Activated T-helper 17 cell treated with anti-CD3 and anti-CD28 coated beads, Interleukin-2, amount 50 U/mL, for 72 hours (primary cell): ENCODE data around the gene SHISA8. TPM values are rescaled to one million over a fixed set of nuclear protein-coding genes. Genes with fewer than 3 reads are reported as not detected.
"Not testable (repeated sequence)": the region's sequence is repeated elsewhere in the genome, so short reads cannot be mapped to it uniquely, and the experiment has no call there.

ENCODE experiments used
- ATAC-seq: fragments of 150-1000 bp; cut with Tn5 transposase; replicated peaks from 2 replicates; pipeline ENCODE4 v1.10.0; 2021; ENCODE audit warnings: mild to moderate bottlenecking, moderate library complexity
- H3K27ac Mint-ChIP-seq: one replicate; pipeline ENCODE4 v1.8.0; 2022; ENCODE audit warnings: mixed read lengths
- H3K27me3 Mint-ChIP-seq: one replicate; pipeline ENCODE4 v1.8.0; 2022; ENCODE audit warnings: mixed read lengths
- H3K36me3 Mint-ChIP-seq: one replicate; pipeline ENCODE4 v1.8.0; 2022; ENCODE audit warnings: low read depth, mild to moderate bottlenecking, mixed read lengths
- H3K4me1 Mint-ChIP-seq: one replicate; pipeline ENCODE4 v1.8.0; 2022; ENCODE audit warnings: mixed read lengths
- H3K4me3 Mint-ChIP-seq: one replicate; pipeline ENCODE4 v1.8.0; 2022; ENCODE audit warnings: mild to moderate bottlenecking, mixed read lengths
- H3K9me3 Mint-ChIP-seq: one replicate; pipeline ENCODE4 v1.8.0; 2022; ENCODE audit warnings: mixed read lengths
- total RNA-seq, 2 donors: library from RNA; stranded (reverse); gene quantifications; one replicate each; pipeline ENCODE4 v1.2.3, GENCODE V29; 2022

SHISA8 gene
- 1 to 10 TPM in 1 of 2 donors, not detected in 1; 2.8 TPM for total RNA-seq

- Mint-ChIP-seq H3K27ac (no peak within 1 kb of the TSS), H3K36me3 (peaks cover 17% of the 10 kb centered on the region), H3K9me3 (no peaks in the 10 kb centered on the region), H3K27me3 (peaks cover 24% of the 10 kb centered on the region), H3K4me3 (peak within 1 kb of the TSS; percentile 42), H3K4me1 (no peaks in the 10 kb centered on the region)
- ATAC-seq, result peak; percentile 57
Measured at GRCh38 chr22:41915035-41915785, at the start of gene SHISA8. Gene SHISA8 (minus strand): TSS chr22:41915074. CDS start chr22:41914667, 407 bp downstream.

DNA sequence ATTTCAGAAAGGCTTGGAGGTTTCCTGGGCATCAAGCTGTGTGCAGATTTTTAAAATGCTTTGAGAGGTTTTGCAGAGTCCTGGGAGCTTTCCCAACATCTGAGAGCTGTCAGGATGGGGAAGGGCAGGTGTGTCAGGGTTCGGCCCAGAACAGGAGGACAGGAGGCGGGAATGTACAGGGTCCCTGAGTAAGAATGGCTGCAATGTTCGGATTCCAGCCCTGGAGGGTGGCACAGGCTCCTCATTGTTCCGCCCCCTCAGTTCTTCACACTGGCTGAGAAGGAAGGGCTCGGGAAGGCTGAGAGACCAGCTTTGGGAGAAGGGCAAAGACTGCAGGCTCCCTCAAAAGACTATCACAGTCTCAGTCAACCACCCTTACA lies 49.2 kb upstream of the SHISA8 start:
- Mint-ChIP-seq H3K4me3 (no peak overlapping the region), H3K36me3 (no peaks in the 10 kb centered on the region), H3K27ac (no peak overlapping the region), H3K9me3 (no peaks in the 10 kb centered on the region), H3K4me1 (no peaks in the 10 kb centered on the region), H3K27me3 (no peaks in the 10 kb centered on the region)
- ATAC-seq, result no peak

GRCh38 chr22:41963453-41964111 lies 48.7 kb upstream of the SHISA8 start:
- H3K27ac Mint-ChIP-seq, result no peak overlapping the region
- no peak for ATAC-seq
- H3K9me3 Mint-ChIP-seq, result no peaks in the 10 kb centered on the region
- no peaks in the 10 kb centered on the region for H3K4me1 Mint-ChIP-seq
- no peak overlapping the region for H3K4me3 Mint-ChIP-seq
- no peaks in the 10 kb centered on the region for H3K36me3 Mint-ChIP-seq
- H3K27me3 Mint-ChIP-seq, result no peaks in the 10 kb centered on the region

DNA sequence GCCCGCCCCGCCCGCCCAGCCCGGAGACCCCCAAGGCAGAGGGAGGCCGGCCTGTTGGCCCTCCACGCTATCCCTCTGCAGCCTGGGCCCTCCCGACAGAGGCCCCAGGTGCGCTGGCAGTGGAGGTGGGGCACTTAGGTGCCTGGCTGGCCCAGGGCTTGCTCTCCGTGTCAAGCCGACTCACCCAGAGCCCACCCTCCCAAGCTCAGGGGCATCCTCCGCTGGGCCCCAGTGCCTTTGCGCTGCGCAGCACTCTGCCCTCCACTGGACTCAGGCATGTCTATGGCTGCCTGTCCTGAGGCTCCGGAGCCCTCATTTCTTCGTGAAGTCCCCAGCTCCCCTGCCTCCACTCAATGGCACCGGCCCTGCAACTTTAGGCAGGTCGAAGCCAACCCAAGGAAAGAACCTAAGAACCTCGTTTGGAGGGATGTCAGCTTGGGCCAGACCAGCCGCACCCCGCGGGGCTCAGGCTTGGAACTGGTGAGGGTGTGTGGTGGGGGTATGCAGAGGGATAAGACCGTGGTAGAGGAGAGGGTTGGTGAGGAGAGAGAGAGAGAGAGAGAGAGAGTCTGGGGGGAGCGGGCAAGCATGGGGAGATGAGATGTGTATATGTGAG lies 43.2 kb upstream of the SHISA8 start:
- H3K36me3 Mint-ChIP-seq, result no peaks in the 10 kb centered on the region
- H3K4me1 Mint-ChIP-seq, result peaks cover 4% of the 10 kb centered on the region
- H3K27ac Mint-ChIP-seq, result no peak overlapping the region
- no peaks in the 10 kb centered on the region for H3K9me3 Mint-ChIP-seq
- H3K4me3 Mint-ChIP-seq, result no peak overlapping the region
- peak; percentile 52 for ATAC-seq
- no peaks in the 10 kb centered on the region for H3K27me3 Mint-ChIP-seq

DNA sequence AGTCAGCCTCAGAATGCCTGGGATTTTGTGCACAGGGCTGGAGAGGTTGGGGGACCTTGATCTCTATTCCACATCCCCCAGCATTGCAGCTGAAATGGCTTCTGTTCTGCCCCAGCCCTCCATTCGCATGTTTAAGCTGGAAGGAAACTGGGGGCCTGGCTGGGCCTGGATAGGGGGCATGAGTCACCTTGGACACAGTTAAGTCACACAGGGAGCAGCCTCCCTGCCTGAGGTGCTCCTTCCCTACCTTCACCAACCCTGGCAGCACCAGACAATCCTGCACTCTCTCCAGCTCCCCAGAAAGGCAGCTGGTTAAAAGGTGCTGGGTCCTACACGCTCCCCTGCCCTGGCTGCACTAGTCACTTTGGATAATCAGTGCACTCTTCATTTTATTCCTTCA lies 37.8 kb upstream of the SHISA8 start:
- no peak for ATAC-seq
- peaks cover 11% of the 10 kb centered on the region for H3K4me1 Mint-ChIP-seq
- no peak overlapping the region for H3K4me3 Mint-ChIP-seq
- no peaks in the 10 kb centered on the region for H3K27me3 Mint-ChIP-seq
- H3K9me3 Mint-ChIP-seq, result no peaks in the 10 kb centered on the region
- H3K36me3 Mint-ChIP-seq, result no peaks in the 10 kb centered on the region
- H3K27ac Mint-ChIP-seq, result no peak overlapping the region

GRCh38 chr22:41951898-41952474 lies 37.1 kb upstream of the SHISA8 start, which contains the start of gene SMIM45:
Gene SMIM45 (plus strand): TSS chr22:41952150.
- Mint-ChIP-seq H3K36me3 (no peaks in the 10 kb centered on the region), H3K9me3 (no peaks in the 10 kb centered on the region), H3K4me1 (peaks cover 7% of the 10 kb centered on the region), H3K4me3 (no peak within 1 kb of the TSS), H3K27ac (no peak within 1 kb of the TSS), H3K27me3 (no peaks in the 10 kb centered on the region)
- ATAC-seq, result no peak

DNA sequence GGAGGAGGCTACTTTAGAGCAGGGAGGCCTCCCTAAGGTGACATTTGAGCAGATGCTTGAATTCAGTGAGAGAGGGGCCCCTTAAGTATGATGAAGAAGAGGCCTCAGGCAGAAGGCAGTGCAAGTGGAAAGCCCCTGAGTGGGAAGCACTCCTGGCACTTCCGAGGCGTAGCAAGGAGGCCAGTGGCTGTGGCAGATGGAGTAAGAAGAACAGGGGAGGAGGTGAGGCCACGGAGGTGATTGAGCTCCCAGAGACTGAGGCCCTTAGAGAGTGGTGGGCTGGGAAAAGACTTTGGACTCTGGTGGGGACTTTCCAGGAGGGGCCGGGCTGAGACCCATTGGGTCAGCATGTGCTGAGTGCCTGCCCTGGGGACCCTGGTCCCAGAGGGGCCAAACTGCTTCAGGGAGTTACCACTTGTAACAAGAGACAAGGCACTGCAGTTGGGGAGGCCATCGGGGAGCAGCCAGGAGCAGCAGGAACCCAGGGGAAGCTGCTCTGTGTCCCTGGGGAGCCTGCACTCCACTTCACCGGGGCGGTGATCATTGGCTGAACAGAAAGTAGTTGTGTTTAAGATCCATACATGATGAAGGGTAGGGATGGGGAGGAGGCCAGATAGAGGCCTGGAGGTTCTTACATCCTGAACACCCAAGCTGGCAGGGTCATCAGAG lies 34.6 kb upstream of the SHISA8 start:
- Mint-ChIP-seq H3K4me1 (peaks cover 12% of the 10 kb centered on the region), H3K9me3 (no peaks in the 10 kb centered on the region)

GRCh38 chr22:41948928-41949296 lies 34.0 kb upstream of the SHISA8 start:
- H3K4me3 Mint-ChIP-seq, result peak overlapping the region; percentile 91
- peak overlapping the region; percentile 70 for H3K27ac Mint-ChIP-seq
- not testable (repeated sequence) for H3K9me3 Mint-ChIP-seq, ATAC-seq, H3K27me3 Mint-ChIP-seq
- H3K36me3 Mint-ChIP-seq, result peaks cover 30% of the 10 kb centered on the region
- peaks cover 14% of the 10 kb centered on the region for H3K4me1 Mint-ChIP-seq

More for the DNA sequence above, 34.6 kb upstream of the SHISA8 start:
- H3K27ac Mint-ChIP-seq, result peak overlapping the region; percentile 70
- ATAC-seq, result no peak
- no peaks in the 10 kb centered on the region for H3K27me3 Mint-ChIP-seq
- peak overlapping the region; percentile 91 for H3K4me3 Mint-ChIP-seq
- H3K36me3 Mint-ChIP-seq, result peaks cover 25% of the 10 kb centered on the region

- Mint-ChIP-seq H3K9me3 (no peaks in the 10 kb centered on the region), H3K4me1 (peaks cover 17% of the 10 kb centered on the region), H3K36me3 (peaks cover 38% of the 10 kb centered on the region), H3K4me3 (peak overlapping the region; percentile 91), H3K27me3 (no peaks in the 10 kb centered on the region), H3K27ac (no peak overlapping the region)
- no peak for ATAC-seq
Measured at GRCh38 chr22:41948142-41948541, 33.3 kb upstream of the SHISA8 start.

DNA sequence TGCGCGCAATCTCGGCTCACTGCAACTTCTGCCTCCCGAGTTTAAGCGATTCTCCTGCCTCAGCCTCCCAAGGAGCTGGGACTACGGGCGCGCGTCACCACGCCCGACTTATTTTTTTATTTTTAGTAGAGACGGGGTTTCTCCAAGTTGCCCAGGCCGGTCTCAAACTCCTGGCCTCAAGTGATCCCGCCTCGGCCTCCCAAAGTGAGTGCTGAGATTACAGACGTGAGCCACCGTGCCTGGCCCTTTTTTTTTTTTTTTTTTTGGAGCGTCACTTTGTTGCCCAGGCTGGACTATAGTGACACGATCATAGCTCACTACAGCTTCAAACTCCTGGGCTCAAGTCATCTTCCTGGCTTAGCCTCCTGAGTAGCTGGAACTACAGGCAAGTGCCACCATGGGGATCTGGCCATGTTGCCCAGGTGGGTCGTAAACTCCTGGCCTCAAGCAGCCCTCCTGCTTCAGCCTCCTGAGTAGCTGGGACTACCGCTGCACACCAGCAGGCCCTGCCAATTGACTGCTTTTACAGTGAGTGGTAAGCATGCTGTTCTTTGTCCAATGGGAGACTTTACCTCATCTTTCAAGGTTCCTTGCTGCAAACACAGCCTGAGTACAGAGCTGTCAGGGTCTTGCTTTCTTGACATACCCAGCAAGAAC lies 32.7 kb upstream of the SHISA8 start:
- Mint-ChIP-seq H3K27ac (peak overlapping the region; percentile 85), H3K4me1 (peaks cover 17% of the 10 kb centered on the region)
- ATAC-seq, result no peak

GRCh38 chr22:41946629-41947423 lies 32.0 kb upstream of the SHISA8 start, which contains the start of gene CENPM:
Gene CENPM (minus strand): TSS chr22:41947152. CDS start chr22:41947076, 76 bp downstream.
- Mint-ChIP-seq H3K9me3 (no peaks in the 10 kb centered on the region), H3K27ac (peak within 1 kb of the TSS; percentile 85), H3K4me1 (peaks cover 20% of the 10 kb centered on the region), H3K36me3 (peaks cover 50% of the 10 kb centered on the region), H3K27me3 (no peaks in the 10 kb centered on the region), H3K4me3 (peak within 1 kb of the TSS; percentile 91)
- peak; percentile 95 for ATAC-seq

More for the DNA sequence above, 32.7 kb upstream of the SHISA8 start:
- Mint-ChIP-seq H3K9me3 (no peaks in the 10 kb centered on the region), H3K4me3 (peak overlapping the region; percentile 91), H3K36me3 (peaks cover 44% of the 10 kb centered on the region), H3K27me3 (no peaks in the 10 kb centered on the region)

GRCh38 chr22:41943661-41944209 lies 28.9 kb upstream of the SHISA8 start:
- H3K4me3 Mint-ChIP-seq, result peak overlapping the region; percentile 91
- ATAC-seq, result peak; percentile 9
- peaks cover 38% of the 10 kb centered on the region for H3K4me1 Mint-ChIP-seq
- no peaks in the 10 kb centered on the region for H3K9me3 Mint-ChIP-seq
- no peaks in the 10 kb centered on the region for H3K27me3 Mint-ChIP-seq
- H3K27ac Mint-ChIP-seq, result peak overlapping the region; percentile 77
- peaks cover 81% of the 10 kb centered on the region for H3K36me3 Mint-ChIP-seq
